Fibroblast of lung (primary cell): ENCODE measurements around the gene EPHB2.

Experiments
- EZH2 ChIP-seq: IDR thresholded peaks from 2 replicates; pipeline ENCODE4 v1.5.1; 2012; ENCODE audit warnings: low read length, control low read depth, mild to moderate bottlenecking; ENCODE audit errors: missing control alignments
- TF ChIP-seq, protein P1 (sequence below), 2 donors: IDR thresholded peaks in 1 of 2; conservative IDR thresholded peaks in 1 of 2; 1 replicate in 1 of 2; 2 replicates in 1 of 2; pipeline ENCODE4 v1.5.1; 2011 to 2012; ENCODE audit warnings: low read length in 2 of 2, control low read depth in 1 of 2, inconsistent platforms in 1 of 2, low read depth in 1 of 2, mild to moderate bottlenecking in 1 of 2

DNA sequence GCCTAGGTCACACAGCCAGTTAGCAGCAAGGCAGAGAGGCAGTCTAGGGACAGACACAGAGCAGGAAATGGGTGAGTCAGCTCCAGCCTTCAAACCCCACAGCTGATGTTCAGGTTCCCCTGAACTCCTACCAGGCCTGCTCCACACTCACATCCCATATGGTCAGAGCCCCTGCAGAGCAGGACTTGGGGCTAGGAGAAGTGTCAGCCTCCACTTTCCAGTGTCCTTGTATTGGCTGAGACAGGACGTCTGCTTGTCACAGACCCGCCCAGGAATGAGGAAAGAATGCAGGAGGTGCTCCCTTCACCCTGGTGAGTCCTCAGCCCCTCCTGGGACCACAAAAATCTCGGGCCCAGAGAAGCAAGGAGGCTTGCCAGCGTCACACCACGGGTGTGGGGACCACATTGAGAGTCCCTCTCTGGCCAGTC is 169.5 kb downstream of the EPHB2 start:
- TF ChIP-seq, protein P1, sequence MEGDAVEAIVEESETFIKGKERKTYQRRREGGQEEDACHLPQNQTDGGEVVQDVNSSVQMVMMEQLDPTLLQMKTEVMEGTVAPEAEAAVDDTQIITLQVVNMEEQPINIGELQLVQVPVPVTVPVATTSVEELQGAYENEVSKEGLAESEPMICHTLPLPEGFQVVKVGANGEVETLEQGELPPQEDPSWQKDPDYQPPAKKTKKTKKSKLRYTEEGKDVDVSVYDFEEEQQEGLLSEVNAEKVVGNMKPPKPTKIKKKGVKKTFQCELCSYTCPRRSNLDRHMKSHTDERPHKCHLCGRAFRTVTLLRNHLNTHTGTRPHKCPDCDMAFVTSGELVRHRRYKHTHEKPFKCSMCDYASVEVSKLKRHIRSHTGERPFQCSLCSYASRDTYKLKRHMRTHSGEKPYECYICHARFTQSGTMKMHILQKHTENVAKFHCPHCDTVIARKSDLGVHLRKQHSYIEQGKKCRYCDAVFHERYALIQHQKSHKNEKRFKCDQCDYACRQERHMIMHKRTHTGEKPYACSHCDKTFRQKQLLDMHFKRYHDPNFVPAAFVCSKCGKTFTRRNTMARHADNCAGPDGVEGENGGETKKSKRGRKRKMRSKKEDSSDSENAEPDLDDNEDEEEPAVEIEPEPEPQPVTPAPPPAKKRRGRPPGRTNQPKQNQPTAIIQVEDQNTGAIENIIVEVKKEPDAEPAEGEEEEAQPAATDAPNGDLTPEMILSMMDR (conservative IDR thresholded peaks at IDR 0.05 in 1 of 2, IDR thresholded peaks at IDR 0.05 in 1 of 2; ENCODE audit: low read depth in 1 of 2, low read length in 2 of 2), result no peak
- no peak for TF ChIP-seq EZH2
